GM12873 (cell line): ENCODE results near the gene PTPN7.

Experiments
- CTCF ChIP-seq: IDR thresholded peaks from 2 replicates; pipeline ENCODE4 v1.5.1; 2012; ENCODE audit warnings: low read depth, mild to moderate bottlenecking, moderate library complexity, low read length, control low read depth; ENCODE audit not compliant: insufficient read depth; ENCODE audit errors: missing control alignments

The PTPN7 gene

DNA sequence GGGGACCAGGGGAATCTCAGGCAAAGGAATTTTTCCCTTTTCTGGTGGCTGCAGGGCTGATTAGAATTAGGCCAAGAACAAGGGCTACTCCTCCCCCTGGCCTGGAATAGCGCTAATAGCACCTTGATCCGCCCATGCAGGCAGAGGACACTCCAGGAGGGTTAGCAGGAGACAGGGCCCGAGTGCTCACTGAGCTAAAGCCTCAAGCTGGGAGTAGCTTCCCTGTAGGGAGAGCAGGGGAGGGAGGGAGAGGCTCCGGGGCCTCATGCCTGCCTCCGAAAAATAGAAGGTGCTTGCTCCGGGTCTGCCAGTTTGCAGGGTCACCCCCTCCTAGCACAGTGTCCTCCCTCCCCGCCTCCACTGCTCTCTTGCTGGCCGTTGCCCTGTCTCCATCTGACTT is 3.8 kb downstream of the PTPN7 start:
- TF ChIP-seq CTCF: no peak

DNA sequence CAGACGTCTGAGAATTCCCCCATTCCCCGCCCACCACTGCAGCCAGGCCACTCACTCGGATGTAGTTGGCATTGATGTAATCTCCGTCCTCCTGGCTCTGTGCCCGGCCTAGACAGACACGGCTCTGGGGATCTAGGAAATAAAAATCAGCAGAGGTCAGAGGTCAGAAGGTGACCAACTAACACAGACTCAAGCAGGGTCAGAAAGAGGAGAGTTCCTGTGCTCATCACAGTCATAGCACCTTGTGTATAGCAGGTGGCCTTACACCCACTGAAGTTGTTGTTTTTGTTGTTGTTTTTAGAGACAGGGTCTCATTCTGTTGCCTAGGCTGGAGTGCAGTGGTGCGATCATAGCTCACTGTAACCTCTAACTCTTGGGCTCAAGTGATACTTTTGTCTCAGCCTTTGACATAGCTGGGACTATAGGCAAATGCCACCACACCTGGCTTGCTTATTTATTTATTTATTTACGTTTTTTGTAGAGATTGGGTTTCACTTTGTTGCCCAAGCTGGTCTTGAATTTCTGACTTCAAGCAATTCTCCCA is 4.9 kb downstream of the PTPN7 start:
- TF ChIP-seq CTCF: no peak

- peak; percentile 68 for TF ChIP-seq CTCF
Measured at GRCh38 chr1:202154766-202155477, 5.5 kb downstream of the PTPN7 start.

- no peak for TF ChIP-seq CTCF
Measured at GRCh38 chr1:202154148-202154765, 6.1 kb downstream of the PTPN7 start.

GRCh38 chr1:202153284-202153683 is 7.1 kb downstream of the PTPN7 start:
- TF ChIP-seq CTCF: no peak

DNA sequence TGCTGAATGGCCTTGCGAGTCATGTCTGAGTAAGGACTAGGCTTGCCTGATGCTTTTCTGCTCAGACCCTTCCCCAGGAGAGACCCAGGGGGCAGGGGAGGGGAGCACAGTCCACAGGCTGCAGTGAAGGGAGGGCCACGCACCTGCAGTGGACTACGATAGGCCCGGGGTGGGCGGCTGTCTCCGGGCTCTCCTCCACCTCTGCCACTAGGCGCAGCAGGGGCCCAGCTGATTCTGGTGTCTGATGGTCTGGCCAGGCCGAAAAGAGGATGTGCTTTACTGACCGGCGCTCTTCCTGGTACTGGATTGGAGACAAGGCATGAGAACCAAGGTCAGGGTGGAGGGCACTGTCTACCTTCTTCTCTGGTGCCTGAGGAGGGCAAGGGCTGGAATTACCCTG is 8.0 kb downstream of the PTPN7 start:
- TF ChIP-seq CTCF: no peak

GRCh38 chr1:202151045-202151444 is 9.4 kb downstream of the PTPN7 start:
- no peak for TF ChIP-seq CTCF
